K562 (cell line): ENCODE results near the gene OR51B2. TPM values are rescaled to one million over a fixed set of nuclear protein-coding genes. Genes with fewer than 3 reads are reported as not detected.

Experiments
- DPF2 ChIP-seq: fragments of 450-650 bp; IDR thresholded peaks from 2 replicates; pipeline ENCODE4 v1.6.1; 2016
- polyA plus RNA-seq, 8 experiments: library from polyadenylated mRNA; depleted of rRNA in 4 of 8; stranded (reverse) in 5 of 8; unstranded in 3 of 8; fragments of >200 nt; fragmentation: Nextera tagmentation in 2 of 8; fragmentation: Illumina TruSeq in 1 of 8; extraction: Ambion mirVana in 2 of 8; extraction: Trizol in 1 of 8; gene quantifications; 2 replicates each; pipeline versions ENCODE4 v1.2.1 to v1.2.3, GENCODE V29; 2011 to 2014; ENCODE audit warnings: inconsistent platforms in 1 of 8, missing spikeins in 1 of 8
- total RNA-seq, 7 experiments: library from RNA; depleted of rRNA in 6 of 7; stranded (reverse); fragments of >200 nt in 6 of 7; fragmentation: Illumina TruSeq in 2 of 7; extraction: Trizol in 2 of 7; gene quantifications; 2 replicates each; pipeline versions ENCODE4 v1.2.1 to v1.2.3, GENCODE V29; 2011 to 2021; ENCODE audit warnings: low replicate concordance in 1 of 7
- TF ChIP-seq, protein P1 (sequence below): conservative IDR thresholded peaks from 2 replicates; pipeline ENCODE4 v1.6.1; 2011; ENCODE audit warnings: low read depth, mild to moderate bottlenecking, low read length; ENCODE audit not compliant: control insufficient read depth
- TF ChIP-seq, protein P2 (sequence below), 2 experiments: IDR thresholded peaks in 1 of 2; conservative IDR thresholded peaks in 1 of 2; 2 replicates each; pipeline ENCODE4 v1.6.1; 2016; ENCODE audit warnings: low read depth in 2 of 2, mild to moderate bottlenecking in 1 of 2, missing compliant biosample characterization in 1 of 2, missing genetic modification characterization in 1 of 2, moderate library complexity in 1 of 2
- TF ChIP-seq, protein P3 (sequence below): fragments of 450-650 bp; IDR thresholded peaks from 2 replicates; pipeline ENCODE4 v1.6.1; 2016; ENCODE audit warnings: mild to moderate bottlenecking
- TF ChIP-seq, protein P4 (sequence below): sonication (generic); formaldehyde crosslinking; IDR thresholded peaks from 2 replicates; pipeline ENCODE4 v1.9.0; 2022; ENCODE audit warnings: mild to moderate bottlenecking, missing genetic modification reagents

The OR51B2 gene
- total and polyA plus RNA-seq, 9 of the 15 experiments (the other 6 are each of a cell fraction or from before 2014, with no cell fraction given): 0.38 to 6.6 (median 4.0) TPM

DNA sequence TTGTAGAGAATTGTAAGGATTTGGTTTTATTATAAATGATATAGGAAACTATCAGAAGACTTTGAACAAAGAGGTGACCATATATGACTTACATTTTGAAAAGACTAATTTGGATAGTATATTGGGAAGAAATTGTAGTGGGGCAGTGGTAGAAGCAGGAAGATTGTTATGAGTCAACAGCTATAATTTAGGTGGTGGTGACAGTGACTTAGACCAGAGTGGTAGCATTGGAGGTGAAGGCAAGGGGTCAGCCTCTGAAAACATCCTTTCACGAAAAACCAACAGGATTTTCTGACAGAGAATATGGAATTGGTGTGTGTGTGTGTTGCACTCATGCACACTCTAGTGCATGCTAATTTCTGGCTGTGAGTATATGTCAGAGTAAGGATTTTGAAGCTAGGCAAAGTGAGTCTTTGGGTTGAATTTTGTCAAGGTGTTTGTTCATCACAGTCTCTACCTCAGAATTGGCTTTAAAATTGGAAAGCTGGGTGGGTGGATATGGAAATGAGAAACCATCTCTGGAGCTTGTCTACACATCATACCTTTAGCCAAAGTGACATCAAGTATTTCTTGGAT, 46.2 kb downstream of the OR51B2 start (continued):
- TF ChIP-seq, protein P1, sequence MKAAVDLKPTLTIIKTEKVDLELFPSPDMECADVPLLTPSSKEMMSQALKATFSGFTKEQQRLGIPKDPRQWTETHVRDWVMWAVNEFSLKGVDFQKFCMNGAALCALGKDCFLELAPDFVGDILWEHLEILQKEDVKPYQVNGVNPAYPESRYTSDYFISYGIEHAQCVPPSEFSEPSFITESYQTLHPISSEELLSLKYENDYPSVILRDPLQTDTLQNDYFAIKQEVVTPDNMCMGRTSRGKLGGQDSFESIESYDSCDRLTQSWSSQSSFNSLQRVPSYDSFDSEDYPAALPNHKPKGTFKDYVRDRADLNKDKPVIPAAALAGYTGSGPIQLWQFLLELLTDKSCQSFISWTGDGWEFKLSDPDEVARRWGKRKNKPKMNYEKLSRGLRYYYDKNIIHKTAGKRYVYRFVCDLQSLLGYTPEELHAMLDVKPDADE: no peak
- TF ChIP-seq, protein P2, sequence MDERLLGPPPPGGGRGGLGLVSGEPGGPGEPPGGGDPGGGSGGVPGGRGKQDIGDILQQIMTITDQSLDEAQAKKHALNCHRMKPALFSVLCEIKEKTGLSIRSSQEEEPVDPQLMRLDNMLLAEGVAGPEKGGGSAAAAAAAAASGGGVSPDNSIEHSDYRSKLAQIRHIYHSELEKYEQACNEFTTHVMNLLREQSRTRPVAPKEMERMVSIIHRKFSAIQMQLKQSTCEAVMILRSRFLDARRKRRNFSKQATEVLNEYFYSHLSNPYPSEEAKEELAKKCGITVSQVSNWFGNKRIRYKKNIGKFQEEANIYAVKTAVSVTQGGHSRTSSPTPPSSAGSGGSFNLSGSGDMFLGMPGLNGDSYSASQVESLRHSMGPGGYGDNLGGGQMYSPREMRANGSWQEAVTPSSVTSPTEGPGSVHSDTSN (CRISPR knock-in tag; IDR thresholded peaks at IDR 0.05; ENCODE audit: low read depth): no peak
- TF ChIP-seq, protein P2 (tag; conservative IDR thresholded peaks at IDR 0.05; ENCODE audit: low read depth): peak; percentile 89
- TF ChIP-seq, protein P3, sequence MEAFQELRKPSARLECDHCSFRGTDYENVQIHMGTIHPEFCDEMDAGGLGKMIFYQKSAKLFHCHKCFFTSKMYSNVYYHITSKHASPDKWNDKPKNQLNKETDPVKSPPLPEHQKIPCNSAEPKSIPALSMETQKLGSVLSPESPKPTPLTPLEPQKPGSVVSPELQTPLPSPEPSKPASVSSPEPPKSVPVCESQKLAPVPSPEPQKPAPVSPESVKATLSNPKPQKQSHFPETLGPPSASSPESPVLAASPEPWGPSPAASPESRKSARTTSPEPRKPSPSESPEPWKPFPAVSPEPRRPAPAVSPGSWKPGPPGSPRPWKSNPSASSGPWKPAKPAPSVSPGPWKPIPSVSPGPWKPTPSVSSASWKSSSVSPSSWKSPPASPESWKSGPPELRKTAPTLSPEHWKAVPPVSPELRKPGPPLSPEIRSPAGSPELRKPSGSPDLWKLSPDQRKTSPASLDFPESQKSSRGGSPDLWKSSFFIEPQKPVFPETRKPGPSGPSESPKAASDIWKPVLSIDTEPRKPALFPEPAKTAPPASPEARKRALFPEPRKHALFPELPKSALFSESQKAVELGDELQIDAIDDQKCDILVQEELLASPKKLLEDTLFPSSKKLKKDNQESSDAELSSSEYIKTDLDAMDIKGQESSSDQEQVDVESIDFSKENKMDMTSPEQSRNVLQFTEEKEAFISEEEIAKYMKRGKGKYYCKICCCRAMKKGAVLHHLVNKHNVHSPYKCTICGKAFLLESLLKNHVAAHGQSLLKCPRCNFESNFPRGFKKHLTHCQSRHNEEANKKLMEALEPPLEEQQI: no peak
- peak; percentile 56; the same call in 1 of the 2 replicates for TF ChIP-seq DPF2
- TF ChIP-seq, protein P4, sequence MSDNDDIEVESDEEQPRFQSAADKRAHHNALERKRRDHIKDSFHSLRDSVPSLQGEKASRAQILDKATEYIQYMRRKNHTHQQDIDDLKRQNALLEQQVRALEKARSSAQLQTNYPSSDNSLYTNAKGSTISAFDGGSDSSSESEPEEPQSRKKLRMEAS (CRISPR knock-in tag): no peak
- TF ChIP-seq, all 486 proteins: peak for 17
